HUES6 (cell line): Measurements from ENCODE around the gene SLC3A2.
A peak's percentile ranks its signal among the peaks of the same experiment; 100 is the strongest.
"Not testable (repeated sequence)": the region's sequence is repeated elsewhere in the genome, so short reads cannot be mapped to it uniquely, and the experiment has no call there.

Experiments used
- H3K27ac ChIP-seq: 2 replicates; pipeline ENCODE4 v1.7.0; 2013; ENCODE audit warnings: low read depth, mild to moderate bottlenecking, low read length, inconsistent platforms
- H3K27me3 ChIP-seq: 2 replicates; pipeline ENCODE4 v1.6.1; 2013; ENCODE audit warnings: low read length; ENCODE audit not compliant: control insufficient read depth, insufficient read depth
- H3K36me3 ChIP-seq: 2 replicates; pipeline ENCODE4 v1.6.1; 2013; ENCODE audit warnings: low read length; ENCODE audit not compliant: control insufficient read depth, insufficient read depth
- H3K4me1 ChIP-seq: 2 replicates; pipeline ENCODE4 v1.6.1; 2013; ENCODE audit warnings: low read length; ENCODE audit not compliant: control insufficient read depth, insufficient read depth
- H3K4me3 ChIP-seq: 2 replicates; pipeline ENCODE4 v1.5.1; 2013; ENCODE audit warnings: low read depth, low read length
- H3K9ac ChIP-seq: one replicate; pipeline ENCODE4 v1.6.1; 2013; ENCODE audit warnings: mild to moderate bottlenecking, low read length
- H3K9me3 ChIP-seq: 2 replicates; pipeline ENCODE4 v1.6.1; 2013; ENCODE audit warnings: low read depth, low read length; ENCODE audit not compliant: control insufficient read depth, insufficient read depth

SLC3A2 gene

GRCh38 chr11:62854013-62854824 lies 26.5 kb upstream of the SLC3A2 start:
- Histone ChIP-seq H3K36me3 (peaks cover 41% of the 10 kb centered on the region), H3K9ac (peak overlapping the region; percentile 98), H3K9me3 (no peaks in the 10 kb centered on the region), H3K27ac (peak overlapping the region; percentile 92), H3K4me3 (peak overlapping the region; percentile 81), H3K27me3 (no peaks in the 10 kb centered on the region), H3K4me1 (peaks cover 10% of the 10 kb centered on the region)

- peak overlapping the region; percentile 92 for H3K27ac ChIP-seq
- H3K36me3 ChIP-seq = peaks cover 41% of the 10 kb centered on the region
- H3K27me3 ChIP-seq = no peaks in the 10 kb centered on the region
- H3K9ac ChIP-seq = peak overlapping the region; percentile 98
- H3K9me3 ChIP-seq = no peaks in the 10 kb centered on the region
- peaks cover 16% of the 10 kb centered on the region for H3K4me1 ChIP-seq
- H3K4me3 ChIP-seq = peak overlapping the region; percentile 81
Observed at GRCh38 chr11:62854825-62855570, 25.7 kb upstream of the SLC3A2 start.

GRCh38 chr11:62855571-62856332 lies 24.9 kb upstream of the SLC3A2 start:
- no peaks in the 10 kb centered on the region for H3K27me3 ChIP-seq
- H3K9ac ChIP-seq = peak overlapping the region; percentile 98
- peaks cover 41% of the 10 kb centered on the region for H3K36me3 ChIP-seq
- H3K4me3 ChIP-seq = peak overlapping the region; percentile 81
- peaks cover 17% of the 10 kb centered on the region for H3K4me1 ChIP-seq
- no peaks in the 10 kb centered on the region for H3K9me3 ChIP-seq
- H3K27ac ChIP-seq = peak overlapping the region; percentile 92

- H3K27me3 ChIP-seq = no peaks in the 10 kb centered on the region
- peak overlapping the region; percentile 89 for H3K27ac ChIP-seq
- peak overlapping the region; percentile 98 for H3K9ac ChIP-seq
- H3K4me1 ChIP-seq = peaks cover 24% of the 10 kb centered on the region
- peak overlapping the region; percentile 81 for H3K4me3 ChIP-seq
- H3K36me3 ChIP-seq = peaks cover 46% of the 10 kb centered on the region
- no peaks in the 10 kb centered on the region for H3K9me3 ChIP-seq
Observed at GRCh38 chr11:62856333-62856895, 24.3 kb upstream of the SLC3A2 start.

GRCh38 chr11:62857541-62857982 lies 23.1 kb upstream of the SLC3A2 start:
- Histone ChIP-seq H3K9ac (peak overlapping the region; percentile 98), H3K27me3 (no peaks in the 10 kb centered on the region), H3K36me3 (peaks cover 37% of the 10 kb centered on the region), H3K9me3 (no peaks in the 10 kb centered on the region), H3K4me3 (peak overlapping the region; percentile 81), H3K27ac (peak overlapping the region; percentile 89; the same call in 1 of the 2 replicates), H3K4me1 (peaks cover 29% of the 10 kb centered on the region)

GRCh38 chr11:62858201-62858600 lies 22.5 kb upstream of the SLC3A2 start:
- H3K27ac ChIP-seq = peak overlapping the region; percentile 89; the same call in 1 of the 2 replicates

GRCh38 chr11:62859281-62859703 lies 21.4 kb upstream of the SLC3A2 start:
- peak overlapping the region; percentile 16; the same call in 1 of the 2 replicates for H3K27ac ChIP-seq
- peak overlapping the region; percentile 14; the same call in 1 of the 2 replicates for H3K4me3 ChIP-seq
- H3K9me3 ChIP-seq, H3K27me3 ChIP-seq: not testable (repeated sequence)
- H3K4me1 ChIP-seq = peaks cover 35% of the 10 kb centered on the region
- H3K9ac ChIP-seq = peak overlapping the region; percentile 62
- H3K36me3 ChIP-seq = peaks cover 31% of the 10 kb centered on the region

More at GRCh38 chr11:62858201-62858600, 22.5 kb upstream of the SLC3A2 start:
- no peaks in the 10 kb centered on the region for H3K9me3 ChIP-seq
- peak overlapping the region; percentile 98 for H3K9ac ChIP-seq
- H3K4me3 ChIP-seq = peak overlapping the region; percentile 81
- H3K36me3 ChIP-seq = peaks cover 33% of the 10 kb centered on the region
- H3K27me3 ChIP-seq = no peaks in the 10 kb centered on the region
- peaks cover 33% of the 10 kb centered on the region for H3K4me1 ChIP-seq

- Histone ChIP-seq H3K27ac (peak overlapping the region; percentile 68), H3K4me3 (no peak overlapping the region), H3K4me1 (peaks cover 35% of the 10 kb centered on the region)
Observed at GRCh38 chr11:62860835-62861563, 19.7 kb upstream of the SLC3A2 start.

GRCh38 chr11:62861564-62862192 lies 19.0 kb upstream of the SLC3A2 start:
- Histone ChIP-seq H3K4me1 (peaks cover 35% of the 10 kb centered on the region), H3K9ac (peak overlapping the region; percentile 54), H3K36me3 (peaks cover 34% of the 10 kb centered on the region)

More at GRCh38 chr11:62860835-62861563, 19.7 kb upstream of the SLC3A2 start:
- H3K9ac ChIP-seq = peak overlapping the region; percentile 54
- peaks cover 28% of the 10 kb centered on the region for H3K36me3 ChIP-seq
- no peaks in the 10 kb centered on the region for H3K9me3 ChIP-seq
- no peaks in the 10 kb centered on the region for H3K27me3 ChIP-seq

More at GRCh38 chr11:62861564-62862192, 19.0 kb upstream of the SLC3A2 start:
- H3K27ac ChIP-seq = peak overlapping the region; percentile 68; the same call in 1 of the 2 replicates
- not testable (repeated sequence) for H3K27me3 ChIP-seq, H3K9me3 ChIP-seq
- H3K4me3 ChIP-seq = peak overlapping the region; percentile 10
